ENCODE results near the gene CSNK2B.

- TF ChIP-seq POLR2A (IDR thresholded peaks at IDR 0.05; ENCODE audit: low read length) (no peak), CTCF (IDR thresholded peaks at IDR 0.05) (no peak), CBX2 (IDR thresholded peaks at IDR 0.05; ENCODE audit: borderline replicate concordance, low read depth) (no peak), RNF2 (IDR thresholded peaks at IDR 0.05; ENCODE audit: borderline replicate concordance, low read depth) (no peak)
- TF ChIP-seq, protein P1, sequence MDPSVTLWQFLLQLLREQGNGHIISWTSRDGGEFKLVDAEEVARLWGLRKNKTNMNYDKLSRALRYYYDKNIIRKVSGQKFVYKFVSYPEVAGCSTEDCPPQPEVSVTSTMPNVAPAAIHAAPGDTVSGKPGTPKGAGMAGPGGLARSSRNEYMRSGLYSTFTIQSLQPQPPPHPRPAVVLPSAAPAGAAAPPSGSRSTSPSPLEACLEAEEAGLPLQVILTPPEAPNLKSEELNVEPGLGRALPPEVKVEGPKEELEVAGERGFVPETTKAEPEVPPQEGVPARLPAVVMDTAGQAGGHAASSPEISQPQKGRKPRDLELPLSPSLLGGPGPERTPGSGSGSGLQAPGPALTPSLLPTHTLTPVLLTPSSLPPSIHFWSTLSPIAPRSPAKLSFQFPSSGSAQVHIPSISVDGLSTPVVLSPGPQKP (IDR thresholded peaks at IDR 0.05; ENCODE audit: low read depth, low read length), result no peak
These were observed 35.0 kb downstream of the CSNK2B start for GRCh38 chr6:31700740-31701401.
